Measurements from ENCODE around the gene MAP2K5. TPM values are rescaled to one million over a fixed set of nuclear protein-coding genes. Genes with fewer than 3 reads are reported as not detected.

The MAP2K5 gene
- total RNA-seq: 28.2 TPM
- long read RNA-seq, transcript MAP2K5-203 (22 exons, 1,783 nt): minor isoform, 5 of 36 reads
- long read RNA-seq, transcript MAP2K5-201 (22 exons, 2,347 nt): major isoform, 13 of 36 reads
- long read RNA-seq, partial matches to known transcripts: 2 of 36 reads
- long read RNA-seq, other reads (novel, unspliced or antisense): 13 of 36 reads

DNA sequence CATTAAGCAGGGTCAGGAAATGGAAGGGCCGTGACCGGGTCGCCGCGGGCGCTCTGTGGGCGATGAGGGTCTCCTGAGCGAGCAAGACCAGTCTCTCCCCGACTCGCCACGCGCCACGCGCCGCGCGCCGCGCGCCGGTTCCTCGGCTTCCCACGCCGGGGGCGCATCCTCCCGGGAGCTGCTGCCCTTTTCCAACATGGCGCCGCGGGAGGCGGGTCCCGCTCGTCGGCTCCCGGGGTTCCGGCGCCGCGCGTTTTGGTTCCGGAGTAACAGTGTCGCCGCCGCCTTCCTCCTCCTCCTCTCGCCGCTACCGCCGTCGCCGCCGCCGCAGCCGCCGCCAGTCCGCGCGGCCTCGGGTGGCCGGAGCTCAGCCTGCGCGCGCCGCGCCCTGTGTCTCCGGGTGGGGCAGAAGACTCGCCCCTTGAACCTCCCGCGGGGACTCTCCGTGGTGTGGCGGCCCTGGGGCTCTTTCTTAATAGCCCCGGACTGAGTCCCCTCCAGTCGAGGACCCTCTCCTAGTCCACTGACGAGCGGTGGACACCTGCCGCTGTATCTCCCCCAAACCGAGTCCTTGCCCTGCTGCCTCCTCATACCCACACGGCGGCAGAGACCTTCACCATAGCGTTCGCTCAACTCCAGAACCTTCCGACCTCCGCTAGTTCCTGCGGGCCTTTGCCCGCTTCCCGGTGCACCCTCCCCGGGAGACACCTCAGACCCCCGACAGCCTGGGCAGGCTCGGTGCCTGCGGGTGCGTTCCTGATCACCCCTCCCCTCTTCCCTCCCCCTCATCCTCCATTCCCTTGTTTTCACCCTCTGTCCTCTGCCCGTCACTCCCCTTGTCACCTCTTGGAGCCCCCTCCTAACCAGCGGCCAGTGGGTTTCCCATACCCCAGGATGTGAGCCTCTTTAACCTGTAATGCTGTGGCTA is at the start of gene MAP2K5:
Gene MAP2K5, plus strand, starts transcription at position 284 of the 928 bp plus-strand sequence. Its CDS starts 633 bp downstream, at position 917.
- intact Hi-C loops (cut with DNase I): loop anchor here (2.0 to 5.0 kb wide), 2 partner anchors 22 to 85 kb away; partner anchors contain the start of gene C15orf61
- DNase-seq (ENCODE audit: low spot score): peak; percentile 94

DNA sequence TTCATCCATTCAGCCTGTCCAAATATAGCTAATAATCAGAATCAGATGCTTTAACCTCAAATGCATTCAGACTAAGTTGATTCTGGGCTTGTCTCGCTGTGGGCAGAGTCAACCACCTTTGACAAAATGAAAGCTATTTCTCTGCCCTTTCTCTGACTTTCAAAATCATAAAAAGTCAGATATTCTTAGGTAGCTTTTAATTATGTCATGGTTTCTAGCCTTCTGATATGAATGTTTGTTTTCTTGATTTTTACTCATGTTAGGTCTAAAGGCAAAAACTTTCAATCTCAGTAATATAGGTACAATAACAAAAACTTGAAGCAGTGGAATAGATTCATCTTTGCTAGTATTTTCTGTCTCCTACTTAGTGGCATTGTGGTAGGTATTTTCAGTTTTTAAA is 46.9 kb upstream of the MAP2K5 start:
- DNase-seq (ENCODE audit: low spot score): no peak
- intact Hi-C loops (cut with DNase I): no loop called here

DNA sequence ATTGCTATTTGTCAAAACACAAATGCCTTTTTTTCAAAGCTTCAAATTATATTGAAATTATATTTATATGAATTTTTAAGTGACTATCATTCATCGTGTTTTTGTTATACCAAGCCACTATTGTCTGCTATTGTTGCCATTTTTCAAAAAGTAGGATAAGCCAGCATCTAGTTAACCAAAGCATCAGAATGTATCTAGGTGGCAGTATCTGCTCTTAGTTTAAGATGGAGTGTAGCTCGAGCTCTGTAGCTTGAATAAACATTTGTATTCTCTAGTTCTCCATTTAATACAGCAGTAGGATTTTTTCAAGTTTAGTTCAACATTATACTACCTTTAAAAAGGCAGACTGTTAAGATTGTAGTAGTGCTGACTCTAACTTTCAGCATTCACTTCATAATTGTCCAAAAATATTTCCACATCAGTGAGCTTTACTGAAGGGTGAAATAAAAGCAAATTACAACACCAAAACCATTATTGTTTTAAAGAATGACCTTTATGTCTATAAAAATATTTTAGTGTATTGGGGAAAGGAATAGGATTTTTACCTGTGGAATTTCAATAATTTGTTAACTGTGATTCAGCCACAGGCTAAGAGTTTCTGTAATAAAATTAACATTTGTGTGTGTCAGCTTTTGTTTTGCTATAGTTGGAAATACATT is 41.2 kb upstream of the MAP2K5 start:
- intact Hi-C loops (cut with DNase I): loop anchor here (5.0 kb wide), 1 partner anchor 336 kb away; no protein-coding TSS in a partner anchor

DNA sequence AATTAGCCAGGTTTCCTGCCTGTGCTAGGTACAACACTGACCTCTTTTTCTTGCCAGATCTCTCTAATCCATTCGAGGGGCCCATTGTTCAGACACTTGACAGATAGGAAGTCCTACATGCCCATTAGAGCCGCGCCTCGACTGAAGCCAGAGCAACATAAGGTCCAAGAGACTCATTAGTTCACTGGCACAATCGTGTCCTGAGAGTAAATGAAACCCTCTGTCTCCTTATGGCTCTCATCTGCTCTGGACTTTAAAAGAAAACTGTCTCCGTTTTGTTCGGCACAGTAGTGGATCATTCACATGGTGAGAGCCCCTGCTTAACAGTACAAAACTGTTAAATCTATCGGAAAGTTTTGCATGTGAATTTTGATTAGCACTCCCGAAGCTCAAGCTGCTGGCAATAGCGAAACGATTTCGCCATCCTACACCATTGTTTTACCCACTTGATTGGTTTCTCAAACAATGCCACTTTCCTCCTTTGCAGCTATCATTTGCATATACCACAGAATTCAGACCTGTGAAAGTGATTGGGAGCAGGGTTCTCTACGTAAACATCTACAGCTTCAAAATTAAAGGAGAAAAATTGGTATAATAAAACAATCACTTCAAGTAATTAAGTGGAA is 40.6 kb upstream of the MAP2K5 start:
- DNase-seq (ENCODE audit: low spot score): no peak
- intact Hi-C loops (cut with DNase I): loop anchor here (5.0 kb wide), 1 partner anchor 335 kb away; no protein-coding TSS in a partner anchor

More for the DNA sequence above, 41.2 kb upstream of the MAP2K5 start:
- no peak for DNase-seq (ENCODE audit: low spot score)

DNA sequence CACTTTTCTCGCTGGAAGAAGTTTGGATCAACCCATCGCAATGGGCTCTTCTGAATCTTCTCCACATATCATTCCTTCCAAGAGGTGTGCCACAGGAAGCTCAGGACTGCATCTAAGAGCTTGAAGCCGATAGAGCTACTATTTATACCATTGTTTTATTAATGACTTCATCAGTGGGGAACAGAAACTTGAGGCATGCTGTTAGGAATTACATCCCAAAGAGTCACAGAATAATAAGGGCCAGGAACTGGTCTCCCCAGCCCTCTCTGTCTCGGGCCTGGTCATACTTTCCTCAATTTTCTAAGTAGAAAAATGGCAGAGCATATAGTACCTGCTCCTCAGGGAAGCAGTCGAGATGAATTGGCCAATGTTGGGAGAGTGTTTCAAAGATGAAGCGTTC is 38.4 kb upstream of the MAP2K5 start:
- intact Hi-C loops (cut with DNase I): loop anchor here (5.0 kb wide), 1 partner anchor 333 kb away; no protein-coding TSS in a partner anchor
- DNase-seq (ENCODE audit: low spot score): no peak

DNA sequence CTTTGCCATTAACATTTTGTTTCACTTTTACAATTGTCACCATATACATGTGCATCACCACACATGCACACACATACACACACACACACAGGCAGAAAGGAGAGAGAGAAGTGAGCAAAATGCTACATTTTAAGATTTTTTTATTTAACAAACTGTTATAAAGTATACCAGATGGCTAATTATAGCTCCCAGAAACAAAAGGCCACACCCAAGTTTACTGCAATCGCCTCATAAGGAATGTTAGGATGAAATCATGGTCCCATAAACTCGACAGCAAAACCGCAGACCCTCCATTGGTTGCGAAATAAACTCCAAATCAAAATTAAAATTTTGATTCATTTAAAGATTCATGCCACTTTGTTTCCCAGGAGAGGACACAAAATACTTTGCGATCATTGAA is 37.7 kb upstream of the MAP2K5 start:
- intact Hi-C loops (cut with DNase I): loop anchor here (5.0 kb wide), 1 partner anchor 333 kb away; no protein-coding TSS in a partner anchor
- no peak for DNase-seq (ENCODE audit: low spot score)

DNA sequence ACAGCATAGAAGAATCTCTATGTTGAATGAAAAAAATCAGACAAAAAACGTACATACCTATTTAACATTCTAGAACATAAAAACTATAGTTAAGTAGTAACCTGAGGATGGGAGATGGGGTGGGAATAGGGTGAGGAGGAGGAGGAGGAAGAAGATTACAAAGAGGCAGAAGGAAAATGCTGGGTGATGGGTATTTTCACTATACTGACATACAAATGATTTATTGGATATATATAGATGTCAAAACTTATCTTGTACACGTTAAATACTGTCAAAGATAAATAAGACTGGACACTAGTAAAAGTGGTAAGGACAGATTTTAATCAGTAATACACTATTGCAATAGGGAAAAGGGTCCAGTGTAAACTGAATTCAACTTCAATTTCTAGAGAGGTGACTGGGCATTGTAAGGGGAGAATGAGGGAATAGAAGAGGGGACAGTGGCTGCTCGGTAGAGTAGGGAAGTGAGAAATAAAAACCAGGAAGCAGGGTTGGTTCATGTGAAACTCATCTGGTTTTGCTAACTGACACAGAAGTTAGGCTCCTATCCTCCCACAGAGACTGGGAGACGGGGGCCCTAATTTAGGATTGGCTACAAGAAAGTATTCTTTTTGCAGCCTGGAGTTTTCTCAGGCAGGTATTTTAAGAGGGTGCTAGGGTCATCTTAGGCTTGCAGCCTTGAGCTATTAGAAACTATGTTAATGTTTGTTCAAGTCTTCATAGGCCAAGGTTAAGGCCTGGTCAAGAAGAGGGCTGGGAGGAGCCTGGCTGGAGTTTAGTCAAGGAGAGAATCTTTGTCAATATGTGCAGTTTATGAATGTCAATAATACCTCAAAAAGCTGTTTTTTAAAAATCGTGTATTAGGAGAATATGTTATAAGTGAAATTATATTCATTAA is 36.6 kb upstream of the MAP2K5 start:
- intact Hi-C loops (cut with DNase I): no loop called here
- DNase-seq (ENCODE audit: low spot score): no peak

DNA sequence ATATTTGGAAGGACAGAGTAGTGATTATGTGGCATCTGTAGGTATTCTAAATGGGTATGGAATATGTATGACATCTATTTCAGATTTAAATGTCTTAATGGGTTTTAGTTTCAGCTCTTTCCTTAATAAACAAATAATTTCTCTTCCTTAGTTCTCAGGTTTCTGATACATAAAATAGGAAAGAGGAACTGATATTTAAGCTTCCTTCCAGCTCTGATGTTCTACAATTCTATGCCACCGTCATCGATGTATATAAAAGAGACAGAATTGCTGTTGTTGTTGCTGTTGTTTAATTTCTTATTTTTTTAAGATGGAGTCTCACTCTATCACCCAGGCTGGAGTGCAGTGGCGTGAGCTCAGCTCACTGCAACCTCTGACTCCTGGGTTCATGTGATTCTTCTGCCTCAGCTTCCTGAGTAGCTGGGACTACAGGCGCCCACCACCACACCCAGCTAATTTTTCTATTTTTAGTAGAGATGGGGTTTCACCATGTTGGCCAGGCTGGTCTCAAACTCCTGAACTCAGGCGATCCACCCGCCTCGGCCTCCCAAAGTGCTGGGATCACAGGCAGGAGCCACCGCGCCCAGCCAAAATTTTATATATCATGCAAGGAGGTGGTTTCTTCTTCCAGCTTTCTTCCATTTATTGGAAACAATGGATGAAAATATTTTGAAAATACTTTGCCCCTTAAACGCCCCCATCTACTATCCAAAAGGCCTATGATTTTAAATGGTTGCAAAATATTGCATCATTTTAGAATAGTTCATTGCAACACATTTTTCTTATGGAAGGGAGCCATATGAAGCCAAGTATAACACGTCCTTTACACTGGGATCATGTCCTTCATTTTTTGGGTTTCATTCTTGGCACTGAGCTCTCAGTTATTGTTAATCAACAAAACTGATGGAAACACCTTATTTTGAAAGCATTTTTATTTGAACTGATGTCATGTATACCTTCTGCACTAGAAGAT is 35.4 kb upstream of the MAP2K5 start:
- DNase-seq (ENCODE audit: low spot score): no peak
- intact Hi-C loops (cut with DNase I): no loop called here

DNA sequence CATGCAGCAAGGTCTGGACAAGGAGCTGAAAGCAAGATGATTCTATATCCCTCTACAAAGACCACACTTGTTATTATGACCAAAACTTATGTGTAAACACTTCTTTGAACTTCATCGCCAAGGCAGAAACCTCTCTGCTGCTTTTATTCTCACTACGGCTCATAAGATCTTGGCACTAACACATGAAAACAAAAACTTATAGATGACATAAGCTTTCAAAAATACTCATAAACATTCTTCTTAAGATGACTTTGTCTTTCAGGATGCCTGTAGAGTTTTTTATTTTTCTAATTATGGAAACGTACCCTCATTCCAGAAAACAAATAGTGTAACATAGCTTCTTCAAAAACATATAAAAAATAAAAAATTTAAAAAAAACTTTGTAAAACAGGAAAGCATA is 34.1 kb upstream of the MAP2K5 start:
- no peak for DNase-seq (ENCODE audit: low spot score)
- intact Hi-C loops (cut with DNase I): no loop called here

DNA sequence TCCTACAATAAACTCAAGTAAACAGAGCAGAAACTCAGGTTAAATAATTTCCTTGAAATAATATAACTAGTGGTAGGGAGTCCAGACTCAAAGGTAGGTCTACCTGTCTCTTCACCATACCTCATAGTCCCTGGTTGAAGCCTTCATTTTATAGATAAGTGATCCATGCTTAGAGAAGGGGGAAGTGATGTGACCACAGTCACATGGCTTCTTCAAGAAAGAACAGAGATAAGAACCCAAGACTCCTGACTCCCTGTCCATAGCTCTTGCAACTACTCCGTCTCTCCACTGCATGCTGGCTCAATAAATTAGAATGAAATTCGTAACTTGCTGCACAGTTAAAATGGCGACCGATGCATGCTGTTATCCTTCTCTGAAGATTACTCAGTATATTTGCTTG is 32.6 kb upstream of the MAP2K5 start:
- intact Hi-C loops (cut with DNase I): no loop called here
- DNase-seq (ENCODE audit: low spot score): no peak

DNA sequence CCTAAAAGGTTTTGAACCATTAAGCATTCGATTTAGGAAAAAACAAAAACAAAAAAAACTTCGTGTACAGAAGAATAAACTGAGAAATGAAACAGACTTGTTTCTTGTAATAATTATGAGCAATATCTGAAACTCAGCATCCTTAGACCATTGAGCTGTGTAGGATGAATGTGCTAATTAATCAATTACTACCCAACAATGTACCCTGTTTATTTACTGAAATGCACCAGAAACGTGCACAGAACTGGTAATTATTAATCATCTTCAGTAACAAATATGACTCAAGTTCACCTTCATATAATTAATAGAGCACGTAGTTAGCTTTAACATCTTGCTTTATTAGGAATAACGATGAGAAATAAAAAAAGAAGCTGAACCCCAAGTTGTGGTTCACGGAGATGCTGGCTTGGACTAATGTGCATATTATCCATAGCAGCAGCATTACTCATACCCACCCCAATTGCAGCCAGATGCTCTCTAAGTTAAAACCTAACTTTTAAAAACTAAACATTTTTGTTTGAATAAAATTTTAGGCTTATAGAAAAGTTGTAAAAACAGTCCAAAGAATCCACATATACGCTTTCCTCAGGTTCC is 31.8 kb upstream of the MAP2K5 start:
- intact Hi-C loops (cut with DNase I): no loop called here
- no peak for DNase-seq (ENCODE audit: low spot score)

DNA sequence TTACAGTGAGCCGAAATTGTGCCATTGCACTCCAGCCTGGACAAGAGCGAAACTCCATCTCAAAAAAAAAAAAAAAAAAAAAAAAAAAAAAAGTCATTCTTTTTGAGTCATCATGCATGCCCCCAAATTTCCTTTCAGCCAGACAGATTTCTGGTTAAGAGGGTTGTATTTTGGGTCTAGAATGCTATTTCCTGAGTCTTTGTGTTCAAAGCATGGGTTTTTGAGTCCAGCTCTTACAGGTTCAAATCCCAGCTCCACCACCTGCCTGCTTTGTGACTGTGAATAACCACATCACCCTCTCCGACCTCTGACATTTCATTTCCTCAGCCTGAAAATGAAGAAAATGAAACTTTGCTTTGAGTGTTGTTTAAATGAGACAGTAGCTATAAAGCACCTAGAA is 30.9 kb upstream of the MAP2K5 start:
- intact Hi-C loops (cut with DNase I): no loop called here
- no peak for DNase-seq (ENCODE audit: low spot score)

DNA sequence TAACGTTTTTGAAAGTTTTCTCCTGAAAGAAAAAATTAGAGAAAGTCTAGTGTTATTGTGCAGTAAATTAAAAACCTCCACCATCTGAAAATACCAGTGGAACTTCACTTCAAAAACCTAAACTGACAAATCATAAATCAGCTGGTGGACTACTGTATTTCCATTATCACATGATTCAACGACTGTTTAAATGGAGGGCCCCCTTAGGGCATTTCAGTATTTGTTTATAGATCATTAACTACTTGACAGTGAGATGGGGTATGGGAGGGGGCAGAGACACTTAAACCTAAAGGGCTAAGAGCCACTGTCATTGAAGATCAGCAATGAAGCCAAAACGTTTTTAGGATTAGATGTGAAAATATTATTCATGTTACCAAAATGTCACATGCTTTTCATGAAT is 30.4 kb upstream of the MAP2K5 start:
- intact Hi-C loops (cut with DNase I): no loop called here
- no peak for DNase-seq (ENCODE audit: low spot score)

DNA sequence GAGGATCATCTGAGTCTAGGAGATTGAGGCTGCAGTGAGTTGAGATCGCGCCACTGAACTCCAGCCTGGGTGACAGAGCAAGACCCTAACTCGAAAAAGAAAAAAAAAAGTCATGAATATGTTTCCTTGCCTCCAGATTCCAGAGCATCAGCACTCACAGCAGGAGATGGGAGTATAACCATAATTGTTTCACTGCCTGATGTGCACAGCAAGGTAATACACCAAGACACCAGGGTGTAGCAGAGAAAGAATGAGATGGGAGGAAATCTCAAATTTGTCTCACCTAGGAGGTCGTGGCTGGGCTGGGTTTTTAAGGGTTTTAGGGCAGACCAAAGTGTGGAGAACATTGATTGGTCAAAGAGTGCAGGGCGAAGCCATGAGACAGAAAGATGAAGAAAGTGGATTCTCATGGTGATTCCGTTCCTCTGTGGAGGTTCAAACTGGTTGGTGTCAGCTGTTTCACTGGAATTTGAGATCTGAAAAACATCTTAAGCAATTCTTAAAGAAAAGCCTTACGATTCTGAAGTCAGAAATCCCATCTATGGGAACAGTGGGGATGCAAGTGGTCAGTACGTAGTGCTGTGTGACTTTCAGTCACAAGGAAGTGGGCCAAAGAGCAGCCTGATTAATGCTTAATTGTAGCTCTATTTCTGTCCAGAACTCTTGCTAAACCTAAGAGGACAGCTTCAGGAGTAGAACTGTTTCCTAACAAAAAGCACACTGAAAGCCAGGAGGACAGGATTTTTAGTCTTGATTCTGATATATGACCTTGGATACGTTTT is 29.4 kb upstream of the MAP2K5 start:
- intact Hi-C loops (cut with DNase I): no loop called here
- DNase-seq (ENCODE audit: low spot score): no peak

DNA sequence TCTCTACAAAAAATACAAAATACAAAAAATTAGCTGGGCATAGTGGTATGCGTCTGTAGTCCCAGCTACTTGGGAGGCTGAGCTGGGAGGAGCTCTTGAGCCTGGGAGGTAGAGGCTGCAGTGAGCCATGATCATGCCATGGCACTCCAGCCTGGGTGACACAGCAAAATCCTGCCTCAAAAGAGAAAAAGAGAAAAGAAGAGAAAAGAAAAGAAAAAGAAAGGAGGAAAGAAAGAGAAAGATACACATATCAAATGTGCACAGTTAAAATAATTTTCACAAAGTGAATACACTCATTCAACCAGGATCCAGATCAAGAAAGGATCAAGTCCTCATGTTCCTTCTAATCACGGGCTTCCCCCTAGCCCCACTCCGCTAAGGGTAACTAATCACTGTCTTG is 27.4 kb upstream of the MAP2K5 start:
- intact Hi-C loops (cut with DNase I): no loop called here

DNA sequence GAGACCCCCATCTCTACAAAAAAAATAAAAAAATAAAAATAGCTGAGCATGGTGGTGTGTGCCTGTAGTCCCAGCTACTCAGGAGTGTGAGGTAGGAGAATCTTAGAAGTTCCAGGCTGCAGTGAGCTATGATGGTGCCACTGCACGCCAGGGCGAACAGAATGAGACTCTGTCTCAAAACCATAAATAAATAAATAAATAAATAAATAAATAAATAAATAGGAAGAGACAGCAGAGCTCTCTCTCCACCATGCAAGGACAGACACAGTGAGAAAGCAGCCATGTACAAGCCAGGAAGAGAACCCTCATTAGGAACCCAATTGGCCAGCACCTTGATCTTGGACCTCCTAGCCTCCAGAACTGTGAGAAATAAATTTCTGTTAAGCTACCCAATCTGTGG is 26.9 kb upstream of the MAP2K5 start:
- intact Hi-C loops (cut with DNase I): no loop called here

More for the DNA sequence above, 27.4 kb upstream of the MAP2K5 start:
- no peak for DNase-seq (ENCODE audit: low spot score)

More for the DNA sequence above, 26.9 kb upstream of the MAP2K5 start:
- no peak for DNase-seq (ENCODE audit: low spot score)

Data from cardiac septum (tissue), 1 donor.